HL-60/S4 treated with phorbol 12-myristate 13-acetate at 8.2 ng/mL for 4 days and 3 days (cell line): ENCODE results near the gene FGD4.
"Not testable (repeated sequence)": the region's sequence is repeated elsewhere in the genome, so short reads cannot be mapped to it uniquely, and the experiment has no call there.

Experiments used
- in situ Hi-C: fragments of 300-500 bp; cut with MboI; formaldehyde crosslinking; loops from 2 replicates; pipeline ENCODE4 v1.15.0; 2022; ENCODE audit warnings: low sequenced_read_pairs

The FGD4 gene

GRCh38 chr12:32512379-32512778, 113.0 kb downstream of the FGD4 start:
- in situ Hi-C loops: no loop called here

GRCh38 chr12:32512910-32513309, 113.6 kb downstream of the FGD4 start:
- in situ Hi-C loops: no loop called here

- in situ Hi-C loops: no loop called here
Observed at GRCh38 chr12:32515137-32515873, 115.9 kb downstream of the FGD4 start.

DNA sequence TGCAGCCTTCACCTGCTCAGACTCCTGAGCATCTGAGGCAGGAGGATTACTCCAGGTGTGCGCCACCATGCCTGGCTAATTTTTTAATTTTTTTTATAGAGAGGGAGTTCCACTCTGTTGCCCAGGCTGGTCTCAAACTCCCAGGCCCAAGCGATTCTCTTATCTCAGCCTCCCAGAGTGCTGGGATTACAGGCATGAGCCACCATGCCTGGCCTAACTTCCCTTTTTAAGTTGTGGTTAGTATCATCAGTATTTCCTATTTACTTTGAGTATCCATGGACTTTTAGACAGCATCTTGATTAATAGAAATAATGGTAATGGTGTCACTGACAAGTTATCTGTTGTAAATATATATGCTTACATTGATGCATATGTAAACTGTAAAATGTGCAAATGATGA, 116.9 kb downstream of the FGD4 start:
- in situ Hi-C loops: no loop called here

- in situ Hi-C loops: no loop called here
Observed at GRCh38 chr12:32517966-32518365, 118.6 kb downstream of the FGD4 start.

GRCh38 chr12:32519047-32519446, 119.7 kb downstream of the FGD4 start:
- in situ Hi-C loops: no loop called here

DNA sequence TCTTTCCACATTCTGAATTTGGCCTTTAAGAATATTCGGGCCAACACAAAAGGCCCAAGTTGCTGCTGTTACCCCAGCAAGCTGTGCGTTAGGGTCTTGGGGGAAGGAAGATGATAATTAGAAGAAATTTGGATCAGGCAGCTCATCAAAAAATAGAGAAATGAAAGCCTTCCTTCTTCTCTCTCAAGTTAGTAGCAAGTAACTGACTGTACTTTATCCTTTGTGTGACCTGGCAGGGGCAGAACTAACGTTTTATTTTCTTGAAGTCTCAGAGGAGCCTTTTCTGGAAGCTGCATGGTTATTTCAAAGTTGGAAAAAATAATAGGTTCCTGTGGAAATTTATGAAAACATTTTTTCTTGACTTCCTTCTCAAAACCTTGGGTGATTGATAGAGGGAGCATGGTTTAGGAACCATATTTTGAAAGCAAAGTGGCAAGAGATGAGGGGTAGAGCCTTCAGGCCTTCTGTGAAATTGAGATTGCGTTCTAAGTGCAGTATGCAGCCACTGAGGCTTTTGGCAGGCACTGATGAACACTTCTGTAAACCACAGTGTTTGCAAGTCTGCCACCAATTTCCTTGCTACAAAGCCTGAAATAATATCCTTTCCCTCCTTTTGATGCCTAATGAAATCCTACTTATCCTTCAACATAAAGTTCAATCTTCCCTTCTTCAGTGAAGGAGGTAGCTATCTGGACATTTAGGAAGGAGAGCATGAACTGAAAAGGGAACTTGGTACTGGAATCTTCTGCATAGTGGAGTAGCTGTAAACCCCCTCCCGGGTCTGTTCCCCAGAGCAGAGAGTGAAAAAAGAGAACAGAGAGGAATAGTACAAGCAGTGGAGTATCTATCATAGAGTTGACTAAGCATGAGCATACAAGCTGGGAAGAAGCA, 123.2 kb downstream of the FGD4 start:
- in situ Hi-C loops: no loop called here

- in situ Hi-C loops: not testable (repeated sequence)
Observed at GRCh38 chr12:32525802-32526201, 126.4 kb downstream of the FGD4 start.

DNA sequence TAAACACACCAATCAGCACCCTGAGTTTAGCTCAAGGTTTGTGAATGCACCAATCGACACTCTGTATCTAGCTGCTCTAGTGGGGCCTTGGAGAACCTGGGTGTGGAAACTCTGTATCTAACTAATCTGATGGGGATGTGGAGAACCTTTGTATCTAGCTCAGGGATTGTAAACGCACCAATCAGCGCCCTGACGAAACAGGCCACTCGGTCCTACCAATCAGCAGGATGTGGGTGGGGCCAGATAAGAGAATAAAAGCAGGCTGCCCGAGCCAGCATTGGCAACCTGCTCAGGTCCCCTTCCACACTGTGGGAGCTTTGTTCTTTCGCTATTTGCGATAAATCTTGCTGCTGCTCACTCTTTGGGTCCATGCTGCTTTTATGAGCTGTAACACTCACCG, 127.0 kb downstream of the FGD4 start:
- in situ Hi-C loops: not testable (repeated sequence)

DNA sequence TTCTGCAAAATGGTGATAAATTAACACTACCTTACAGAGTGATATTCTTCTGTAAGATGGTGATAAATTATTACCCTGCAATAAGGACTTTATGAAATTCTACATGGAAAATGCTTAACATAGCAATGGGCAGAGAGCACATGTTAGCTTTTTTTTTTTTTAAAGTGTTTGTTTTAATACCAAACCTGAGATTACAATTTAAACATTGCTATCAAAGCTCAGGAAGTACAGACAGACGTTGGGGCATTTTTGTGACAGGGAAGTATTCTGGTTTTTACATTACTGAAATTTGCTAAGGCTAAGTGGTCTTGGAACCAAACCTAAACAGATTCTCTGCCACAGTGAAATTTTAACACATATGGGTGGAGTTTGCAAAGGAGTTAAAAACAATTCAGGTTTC, 133.1 kb downstream of the FGD4 start:
- in situ Hi-C loops: no loop called here

DNA sequence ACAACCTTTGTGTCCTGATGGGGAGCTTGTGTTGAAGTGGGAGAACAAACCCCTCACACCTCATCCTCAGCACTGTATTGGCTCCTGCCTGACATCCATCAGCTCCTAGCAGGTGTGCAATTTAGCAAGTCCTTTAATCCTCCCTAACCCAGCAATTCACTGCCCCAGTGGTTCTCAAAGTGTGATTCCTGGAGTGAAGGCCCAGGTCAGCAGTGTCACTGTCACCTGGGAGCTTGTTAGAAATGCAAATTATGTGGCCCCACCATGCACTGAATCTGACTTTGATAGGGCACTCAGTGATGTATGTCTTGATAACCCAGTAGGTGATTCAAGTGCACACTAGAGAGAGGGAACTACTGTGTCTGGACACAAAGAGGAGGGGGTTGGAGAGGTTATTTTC, 133.6 kb downstream of the FGD4 start:
- in situ Hi-C loops: no loop called here

DNA sequence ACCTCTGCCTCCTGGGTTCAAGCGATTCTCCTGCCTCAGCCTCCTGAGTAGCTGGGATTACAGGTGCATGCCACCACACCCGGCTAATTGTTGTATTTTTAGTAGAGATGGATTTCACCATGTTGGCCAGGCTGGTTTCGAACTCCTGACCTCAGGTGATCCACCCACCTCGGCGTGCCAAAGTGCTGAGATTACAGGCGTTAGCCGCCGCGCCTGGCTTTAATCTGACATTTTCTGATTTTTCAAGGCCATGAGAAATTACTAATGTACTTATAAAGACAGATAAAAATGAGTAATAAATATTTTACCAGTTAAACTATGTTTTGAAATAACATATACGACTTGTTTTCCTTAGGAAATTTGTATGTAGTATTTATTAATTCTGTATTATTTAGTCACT, 134.1 kb downstream of the FGD4 start:
- in situ Hi-C loops: not testable (repeated sequence)

- in situ Hi-C loops: no loop called here
Observed at GRCh38 chr12:32533971-32534590, 134.7 kb downstream of the FGD4 start.

DNA sequence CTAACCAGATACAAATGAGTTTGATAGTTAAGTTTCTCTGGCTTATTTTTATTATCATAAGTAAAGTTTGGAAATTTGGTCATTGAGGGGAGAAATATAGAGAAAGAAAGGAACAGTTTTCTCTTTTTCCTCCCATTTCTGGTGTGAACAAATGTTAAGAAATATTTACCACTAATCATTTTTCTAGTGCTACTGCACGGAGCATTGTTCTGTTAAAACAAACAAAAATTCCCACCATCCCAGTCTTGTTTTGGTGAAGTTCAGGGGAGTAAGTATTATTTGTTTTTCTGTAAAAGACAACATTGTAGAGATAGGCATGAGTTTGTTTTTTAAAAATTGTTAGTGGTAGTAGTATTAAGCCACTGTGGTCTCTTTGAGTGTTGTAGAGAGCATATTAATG, 135.3 kb downstream of the FGD4 start:
- in situ Hi-C loops: no loop called here

GRCh38 chr12:32535288-32535999, 136.1 kb downstream of the FGD4 start:
- in situ Hi-C loops: no loop called here

GRCh38 chr12:32536000-32536345, 136.6 kb downstream of the FGD4 start:
- in situ Hi-C loops: no loop called here

GRCh38 chr12:32541754-32542374, 142.5 kb downstream of the FGD4 start:
- in situ Hi-C loops: no loop called here

DNA sequence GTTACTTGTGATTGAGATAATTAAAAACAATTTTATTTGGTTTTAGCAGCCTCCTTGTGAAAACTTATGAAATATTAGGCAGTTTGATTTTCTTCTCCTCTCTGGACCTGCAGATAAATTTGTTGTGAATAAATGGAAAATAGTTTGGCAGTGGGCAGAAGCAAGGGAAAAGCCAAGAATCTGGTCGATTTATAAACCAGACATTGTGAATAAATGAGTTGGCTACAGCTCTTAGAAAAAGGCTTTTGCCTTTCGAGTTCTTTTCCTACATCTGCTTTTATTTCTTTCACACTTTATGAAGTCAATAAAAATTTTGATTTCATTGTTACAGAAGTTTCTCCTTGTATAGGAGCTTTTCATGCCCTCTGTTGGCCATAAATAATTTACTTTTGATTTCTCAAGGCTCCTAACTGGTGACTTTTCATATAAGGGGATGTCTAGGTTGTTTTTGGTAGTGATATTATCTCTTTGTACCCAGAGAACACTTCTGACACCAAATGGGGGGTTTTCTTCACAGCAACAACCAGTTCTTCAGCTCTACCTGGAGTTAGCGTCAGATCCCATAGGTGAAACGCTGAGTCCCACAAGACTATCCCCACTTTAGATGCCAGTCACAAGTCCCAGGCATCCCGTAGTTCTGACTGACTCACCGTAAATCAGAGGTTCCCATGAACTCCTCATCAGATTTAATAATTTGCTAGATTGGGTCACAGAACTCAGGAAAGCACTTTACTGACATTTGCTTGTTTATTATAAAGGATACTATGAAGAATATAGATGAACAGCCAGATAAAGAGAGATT, 143.3 kb downstream of the FGD4 start:
- in situ Hi-C loops: no loop called here

GRCh38 chr12:32544893-32545292, 145.5 kb downstream of the FGD4 start:
- in situ Hi-C loops: no loop called here

DNA sequence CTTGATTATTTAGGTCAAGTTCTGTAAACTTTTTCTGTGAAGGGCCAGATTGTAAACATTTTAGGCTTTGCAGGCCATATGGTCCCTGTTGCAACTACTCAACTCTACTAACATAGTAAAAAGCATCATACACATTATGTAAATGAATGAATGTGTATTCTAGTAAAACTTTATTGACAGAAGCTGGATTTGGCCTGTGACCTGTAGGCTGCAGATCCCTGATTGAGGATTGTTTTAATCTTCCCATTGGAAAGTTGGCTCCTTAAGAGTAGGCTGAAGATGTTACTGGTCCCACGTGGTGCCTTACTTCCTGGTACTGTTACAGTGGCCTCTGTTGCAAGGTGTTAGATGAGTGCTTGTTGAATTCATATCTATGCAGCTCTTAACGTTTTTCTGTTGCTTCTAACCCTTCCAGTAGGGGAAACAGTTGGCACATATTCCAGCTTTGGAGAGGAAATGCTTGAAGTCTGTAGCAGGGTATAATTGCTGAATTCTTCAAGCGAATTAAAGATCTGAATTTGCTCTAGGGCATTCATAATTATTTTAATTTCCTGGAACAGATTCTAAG, 146.1 kb downstream of the FGD4 start:
- in situ Hi-C loops: no loop called here
